GM12872 (cell line): ENCODE measurements around the gene NNAT.
A peak's percentile ranks its signal among the peaks of the same experiment; 100 is the strongest.

Experiments
- TF ChIP-seq, protein P1 (sequence below): IDR thresholded peaks from 3 replicates; pipeline ENCODE4 v1.5.1; 2011; ENCODE audit warnings: low read depth, mild to moderate bottlenecking, low read length, moderate library complexity; ENCODE audit not compliant: insufficient read depth

NNAT gene

GRCh38 chr20:37564388-37565133 is 43.5 kb downstream of the NNAT start:
- TF ChIP-seq, protein P1, sequence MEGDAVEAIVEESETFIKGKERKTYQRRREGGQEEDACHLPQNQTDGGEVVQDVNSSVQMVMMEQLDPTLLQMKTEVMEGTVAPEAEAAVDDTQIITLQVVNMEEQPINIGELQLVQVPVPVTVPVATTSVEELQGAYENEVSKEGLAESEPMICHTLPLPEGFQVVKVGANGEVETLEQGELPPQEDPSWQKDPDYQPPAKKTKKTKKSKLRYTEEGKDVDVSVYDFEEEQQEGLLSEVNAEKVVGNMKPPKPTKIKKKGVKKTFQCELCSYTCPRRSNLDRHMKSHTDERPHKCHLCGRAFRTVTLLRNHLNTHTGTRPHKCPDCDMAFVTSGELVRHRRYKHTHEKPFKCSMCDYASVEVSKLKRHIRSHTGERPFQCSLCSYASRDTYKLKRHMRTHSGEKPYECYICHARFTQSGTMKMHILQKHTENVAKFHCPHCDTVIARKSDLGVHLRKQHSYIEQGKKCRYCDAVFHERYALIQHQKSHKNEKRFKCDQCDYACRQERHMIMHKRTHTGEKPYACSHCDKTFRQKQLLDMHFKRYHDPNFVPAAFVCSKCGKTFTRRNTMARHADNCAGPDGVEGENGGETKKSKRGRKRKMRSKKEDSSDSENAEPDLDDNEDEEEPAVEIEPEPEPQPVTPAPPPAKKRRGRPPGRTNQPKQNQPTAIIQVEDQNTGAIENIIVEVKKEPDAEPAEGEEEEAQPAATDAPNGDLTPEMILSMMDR = peak; percentile 93

- TF ChIP-seq, protein P1 = no peak
Measured at GRCh38 chr20:37565134-37565811, 44.2 kb downstream of the NNAT start.

- TF ChIP-seq, protein P1 = no peak
Measured at GRCh38 chr20:37566590-37567330, 45.7 kb downstream of the NNAT start.

- TF ChIP-seq, protein P1 = no peak
Measured at GRCh38 chr20:37567331-37567665, 46.2 kb downstream of the NNAT start.

- TF ChIP-seq, protein P1 = no peak
Measured at GRCh38 chr20:37567671-37568588, 46.9 kb downstream of the NNAT start.

DNA sequence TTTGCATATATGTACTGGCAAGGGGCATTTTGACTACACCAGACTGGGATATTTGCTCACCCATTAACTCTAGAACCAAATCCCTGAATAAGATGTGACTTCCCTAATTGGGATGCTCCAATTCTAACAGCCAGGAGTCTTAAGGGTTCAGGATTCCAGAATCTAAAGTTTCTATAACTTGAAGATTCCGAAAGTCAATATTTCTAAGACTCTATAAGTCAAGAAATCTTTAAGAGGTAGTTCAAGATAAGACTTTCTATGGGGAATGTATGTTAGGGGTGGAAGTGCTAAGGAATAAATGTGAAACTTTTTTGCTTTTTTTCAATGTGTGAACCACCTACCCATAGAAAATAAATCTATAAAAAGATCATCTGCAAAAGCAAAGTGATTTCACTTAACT is 49.4 kb downstream of the NNAT start:
- TF ChIP-seq, protein P1 = no peak
